Body of pancreas (tissue), 4 donors: Measurements from ENCODE around the gene LRRC59. TPM values are rescaled to one million over a fixed set of nuclear protein-coding genes. Genes with fewer than 3 reads are reported as not detected.
"Not testable (repeated sequence)": the region's sequence is repeated elsewhere in the genome, so short reads cannot be mapped to it uniquely, and the experiment has no call there.

Experiments used
- ATAC-seq: fragments of 150-250 bp; one replicate; pipeline ENCODE4 v1.9.1; 2016
- DNase-seq, 4 donors: peaks; one replicate each; pipeline ENCODE4 v3.0.0-alpha.2; 2019
- H3K27ac ChIP-seq, 4 donors: fragments of 200-600 bp; sonication (generic); 1 replicate in 3 of 4; 2 replicates in 1 of 4; pipeline versions ENCODE4 v1.5.1 to v1.6.1; 2016 to 2019; ENCODE audit warnings: mild to moderate bottlenecking in 1 of 4, mixed read lengths in 1 of 4, moderate library complexity in 1 of 4
- H3K27me3 ChIP-seq, 2 donors: fragments of 200-600 bp; sonication (generic); one replicate each; pipeline ENCODE4 v1.6.0; 2016; ENCODE audit warnings: mild to moderate bottlenecking in 1 of 2
- H3K36me3 ChIP-seq, 2 donors: fragments of 200-600 bp; sonication (generic); replicated peaks in 1 of 2; 2 replicates each; pipeline ENCODE4 v1.5.1; 2016; ENCODE audit warnings: low read depth in 2 of 2; ENCODE audit not compliant: insufficient read depth in 1 of 2
- H3K4me1 ChIP-seq: fragments of 200-600 bp; sonication (generic); one replicate; pipeline ENCODE4 v1.6.0; 2016
- H3K4me3 ChIP-seq, 2 donors: fragments of 200-600 bp; sonication (generic); 1 replicate in 1 of 2; 2 replicates in 1 of 2; pipeline ENCODE4 v1.5.1; 2016 to 2019
- H3K9me3 ChIP-seq, 3 donors: fragments of 200-600 bp; sonication (generic); 1 replicate in 2 of 3; 2 replicates in 1 of 3; pipeline ENCODE4 v1.5.1; 2016
- POLR2A ChIP-seq, 3 donors: fragments of 450-650 bp; IDR thresholded peaks; one replicate each; pipeline ENCODE4 v1.6.1; 2016; ENCODE audit warnings: antibody characterized with exemption in 3 of 3, mild to moderate bottlenecking in 2 of 3
- WGBS, 2 donors: methylation state at CpG; one replicate each; pipeline ENCODE4 v1.1.5; 2017; 5-methylcytosine and 5-hydroxymethylcytosine counted together
- intact Hi-C: fragments of 100-400 bp; cut with DNase I; formaldehyde crosslinking; loops from one replicate; pipeline ENCODE4 v1.15.1; 2023
- total RNA-seq, 2 donors: library from RNA; depleted of rRNA; stranded (reverse); fragments of >200 nt; gene quantifications; one replicate each; pipeline ENCODE4 v1.1.0, GENCODE V29; 2016
- TF ChIP-seq, protein P1 (sequence below), 7 experiments: fragments of 450-650 bp in 4 of 7; fragments of 200-600 bp in 3 of 7; sonication (generic) in 3 of 7; IDR thresholded peaks; one replicate each; pipeline ENCODE4 v1.5.1; 2016 to 2019; ENCODE audit warnings: antibody characterized with exemption in 7 of 7

Gene LRRC59
- total RNA-seq, 2 donors from 2014 or later: 70.8 to 113 TPM

DNA sequence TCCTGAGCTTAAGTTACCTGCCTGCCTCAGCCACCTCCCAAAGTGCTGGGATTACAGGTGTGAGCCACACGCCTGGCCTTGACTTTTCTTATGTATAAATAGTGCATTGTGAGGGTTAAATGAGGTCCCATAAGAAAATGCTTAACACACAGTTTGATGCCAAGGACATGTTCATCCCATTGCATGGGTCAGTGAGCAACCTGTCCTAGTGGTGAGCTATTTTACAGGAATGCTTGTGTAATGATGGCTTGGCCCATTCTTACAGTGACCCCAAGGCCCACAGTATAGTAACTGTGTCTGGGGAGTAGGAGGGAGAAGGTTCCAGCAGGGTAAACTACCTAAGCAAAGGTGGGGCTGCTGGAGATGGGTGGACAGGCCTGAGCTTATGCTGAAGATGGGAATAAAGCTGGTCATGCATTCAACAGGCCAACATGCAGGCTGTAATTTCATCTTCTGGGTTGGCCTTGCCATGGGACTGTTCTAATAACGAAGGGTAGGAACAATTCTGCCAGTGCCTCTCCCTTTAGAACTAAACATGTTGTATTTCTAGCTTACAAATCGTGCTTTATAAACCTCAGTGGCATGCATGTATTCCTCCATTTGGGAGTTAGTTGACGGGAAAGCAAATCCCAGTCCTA lies 34.9 kb upstream of the LRRC59 start:
- no peak for TF ChIP-seq POLR2A (IDR thresholded peaks at IDR 0.05)
- TF ChIP-seq, protein P1, sequence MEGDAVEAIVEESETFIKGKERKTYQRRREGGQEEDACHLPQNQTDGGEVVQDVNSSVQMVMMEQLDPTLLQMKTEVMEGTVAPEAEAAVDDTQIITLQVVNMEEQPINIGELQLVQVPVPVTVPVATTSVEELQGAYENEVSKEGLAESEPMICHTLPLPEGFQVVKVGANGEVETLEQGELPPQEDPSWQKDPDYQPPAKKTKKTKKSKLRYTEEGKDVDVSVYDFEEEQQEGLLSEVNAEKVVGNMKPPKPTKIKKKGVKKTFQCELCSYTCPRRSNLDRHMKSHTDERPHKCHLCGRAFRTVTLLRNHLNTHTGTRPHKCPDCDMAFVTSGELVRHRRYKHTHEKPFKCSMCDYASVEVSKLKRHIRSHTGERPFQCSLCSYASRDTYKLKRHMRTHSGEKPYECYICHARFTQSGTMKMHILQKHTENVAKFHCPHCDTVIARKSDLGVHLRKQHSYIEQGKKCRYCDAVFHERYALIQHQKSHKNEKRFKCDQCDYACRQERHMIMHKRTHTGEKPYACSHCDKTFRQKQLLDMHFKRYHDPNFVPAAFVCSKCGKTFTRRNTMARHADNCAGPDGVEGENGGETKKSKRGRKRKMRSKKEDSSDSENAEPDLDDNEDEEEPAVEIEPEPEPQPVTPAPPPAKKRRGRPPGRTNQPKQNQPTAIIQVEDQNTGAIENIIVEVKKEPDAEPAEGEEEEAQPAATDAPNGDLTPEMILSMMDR (IDR thresholded peaks at IDR 0.05): no peak
- Histone ChIP-seq H3K9me3 (no peaks in the 10 kb centered on the region), H3K4me3 (no peak overlapping the region), H3K36me3 (no peaks in the 10 kb centered on the region), H3K4me1 (peaks cover 22% of the 10 kb centered on the region), H3K27ac (no peak overlapping the region), H3K27me3 (no peaks in the 10 kb centered on the region)
- DNase-seq (no peak), ATAC-seq (no peak)
- intact Hi-C loops: no loop called here
- WGBS, 2 donors: 60 to 91% methylated on average over 4 of the region's 4 CpGs

DNA sequence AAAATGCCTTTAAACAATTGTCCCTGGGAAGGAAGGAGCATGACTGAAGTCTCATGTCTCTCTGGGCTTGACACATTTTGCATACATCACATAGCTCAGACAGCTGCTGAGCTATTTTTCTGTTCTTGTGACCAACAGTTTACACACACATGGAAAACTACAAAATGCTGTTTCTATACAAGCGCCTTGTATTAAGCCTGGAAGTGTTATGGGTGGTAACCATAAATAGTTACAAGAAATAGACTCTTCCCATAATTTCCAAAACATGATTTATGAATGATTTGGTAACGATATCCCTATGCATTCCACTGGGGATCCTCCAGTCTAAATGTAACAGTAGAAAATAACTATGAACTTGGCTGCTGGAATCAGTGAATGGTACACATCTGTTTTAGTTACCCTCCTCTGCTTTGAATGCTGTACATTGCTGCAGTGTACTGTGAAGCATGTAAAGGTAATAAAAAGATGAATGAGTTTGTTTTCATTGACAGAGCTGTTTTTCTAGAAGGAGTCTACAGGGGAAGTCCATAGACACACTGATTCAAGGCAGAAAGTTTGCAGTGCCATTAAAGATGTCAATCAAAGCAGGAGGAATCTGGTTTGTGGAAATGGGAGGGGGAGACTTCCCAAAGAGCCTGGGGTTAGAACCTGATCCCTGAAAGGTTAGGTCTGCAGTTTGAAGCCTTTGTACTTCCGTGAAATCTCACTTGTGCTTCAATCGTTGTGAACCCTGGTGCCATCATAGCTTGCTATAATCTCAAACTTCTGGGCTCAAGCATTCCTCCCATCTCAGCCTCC lies 33.7 kb upstream of the LRRC59 start:
- intact Hi-C loops: no loop called here
- 76 to 83% methylated on average over 4 of the region's 4 CpGs for WGBS, 2 donors
- Histone ChIP-seq H3K27me3 (no peaks in the 10 kb centered on the region), H3K4me1 (peaks cover 31% of the 10 kb centered on the region), H3K27ac (no peak overlapping the region), H3K9me3 (no peaks in the 10 kb centered on the region), H3K36me3 (no peaks in the 10 kb centered on the region), H3K4me3 (no peak overlapping the region)
- DNase-seq (no peak), ATAC-seq (no peak)
- no peak for TF ChIP-seq POLR2A (IDR thresholded peaks at IDR 0.05)
- TF ChIP-seq, protein P1 (IDR thresholded peaks at IDR 0.05): no peak

DNA sequence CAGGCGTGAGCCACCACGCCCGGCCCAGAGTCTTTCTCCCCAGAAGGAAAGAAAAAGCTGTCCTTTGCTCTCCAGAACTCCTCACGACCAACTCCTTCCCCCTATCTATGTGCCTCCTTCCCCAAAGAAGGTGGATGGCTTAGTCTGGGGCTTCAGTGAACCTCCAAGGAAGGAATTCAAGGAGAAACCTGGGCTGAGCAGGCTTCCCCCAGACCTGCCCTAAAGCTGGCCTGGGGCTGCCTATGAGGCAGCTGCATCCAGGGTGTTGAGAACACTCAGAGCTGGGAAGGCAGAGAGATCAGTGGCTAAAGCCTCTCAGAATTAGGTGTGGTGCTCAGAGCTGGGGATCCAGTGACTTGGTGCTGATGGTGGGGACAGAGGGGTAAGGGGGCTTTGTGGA lies 32.5 kb upstream of the LRRC59 start:
- Histone ChIP-seq H3K36me3 (no peaks in the 10 kb centered on the region), H3K9me3 (no peaks in the 10 kb centered on the region), H3K27ac (peak overlapping the region in 2 of 4 donors; percentile 15 to 24), H3K4me1 (peaks cover 42% of the 10 kb centered on the region), H3K27me3 (no peaks in the 10 kb centered on the region), H3K4me3 (no peak overlapping the region)
- intact Hi-C loops: no loop called here
- TF ChIP-seq, protein P1 (IDR thresholded peaks at IDR 0.05): no peak
- no peak for TF ChIP-seq POLR2A (IDR thresholded peaks at IDR 0.05)
- 80 to 88% methylated on average over 4 of the region's 4 CpGs for WGBS, 2 donors
- DNase-seq (no peak), ATAC-seq (no peak)

DNA sequence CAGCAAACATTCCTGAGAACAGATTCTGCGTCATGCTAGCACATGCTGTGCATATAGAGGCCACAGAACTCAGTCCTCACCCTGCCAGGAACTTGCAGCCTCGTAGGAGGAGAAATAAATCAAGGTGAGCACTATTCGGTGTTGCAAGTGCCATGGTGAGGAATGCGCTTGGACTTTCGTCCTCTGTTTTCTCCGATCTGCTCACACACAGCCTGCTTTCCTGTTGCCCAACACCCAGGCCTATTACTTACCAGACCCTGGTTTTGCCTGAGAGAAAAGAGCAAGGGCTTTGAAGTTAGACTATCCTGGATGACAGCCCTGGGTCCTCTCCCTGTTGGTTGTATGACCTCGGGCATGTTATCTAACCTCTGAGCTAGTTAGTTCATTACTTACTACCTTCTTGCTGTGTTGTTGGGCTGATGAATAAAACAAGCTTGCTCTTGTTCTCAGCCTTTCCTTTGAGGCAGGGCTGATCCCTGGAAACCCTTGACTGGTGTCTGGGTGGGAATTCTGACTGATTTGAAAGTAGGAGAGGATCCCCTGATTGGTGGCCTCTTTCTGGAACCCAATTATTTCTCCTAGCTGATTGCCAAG lies 31.6 kb upstream of the LRRC59 start:
- H3K4me1 ChIP-seq: peaks cover 50% of the 10 kb centered on the region
- H3K36me3 ChIP-seq: no peaks in the 10 kb centered on the region
- no peaks in the 10 kb centered on the region for H3K27me3 ChIP-seq
- H3K4me3 ChIP-seq: no peak overlapping the region
- intact Hi-C loops: no loop called here
- H3K27ac ChIP-seq: peak overlapping the region in 2 of 4 donors; percentile 51 to 60
- DNase-seq (peak in 3 of 4 donors; percentile 14 to 41 (median 23)), ATAC-seq (no peak)
- TF ChIP-seq POLR2A (IDR thresholded peaks at IDR 0.05): no peak
- TF ChIP-seq, protein P1 (IDR thresholded peaks at IDR 0.05): no peak
- H3K9me3 ChIP-seq: no peaks in the 10 kb centered on the region
- WGBS, 2 donors: 66 to 75% methylated on average over 7 of the region's 7 CpGs

DNA sequence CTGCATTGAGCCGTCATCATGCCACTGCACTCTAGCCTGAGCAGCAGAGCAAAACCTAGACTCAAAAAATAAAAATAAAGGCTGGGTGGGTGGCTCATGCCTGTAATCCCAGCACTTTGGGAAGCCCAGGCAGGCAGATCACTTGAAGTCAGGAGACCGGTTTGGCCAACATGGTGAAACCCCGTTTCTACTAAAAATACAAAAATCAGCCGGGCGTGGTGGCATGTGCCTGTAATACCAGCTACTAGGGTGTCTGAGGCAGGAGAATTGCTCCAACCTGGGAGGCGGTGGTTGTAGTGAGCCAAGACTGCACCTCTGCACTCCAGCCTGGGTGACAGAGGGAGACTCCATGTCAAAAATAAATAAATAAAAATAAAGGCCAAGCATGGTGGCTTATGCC lies 30.8 kb upstream of the LRRC59 start:
- DNase-seq, intact Hi-C loops, ATAC-seq, H3K9me3 ChIP-seq, H3K36me3 ChIP-seq, H3K27me3 ChIP-seq, H3K4me3 ChIP-seq: not testable (repeated sequence)
- 78 to 84% methylated on average over 6 of the region's 6 CpGs for WGBS, 2 donors
- peaks cover 56% of the 10 kb centered on the region for H3K4me1 ChIP-seq
- peak overlapping the region in 3 of 4 donors; percentile 60 to 79 (median 74) for H3K27ac ChIP-seq
